Activated T-cell treated with anti-CD3 and anti-CD28 coated beads, Interleukin-2, amount 50 U/mL, for 72 hours (primary cell): ENCODE data around the gene CDK15. TPM values are rescaled to one million over a fixed set of nuclear protein-coding genes. Genes with fewer than 3 reads are reported as not detected.
A peak's percentile ranks its signal among the peaks of the same experiment; 100 is the strongest.
"Not testable (repeated sequence)": the region's sequence is repeated elsewhere in the genome, so short reads cannot be mapped to it uniquely, and the experiment has no call there.

Experiments used
- ATAC-seq, 2 donors: fragments of 150-1000 bp; cut with Tn5 transposase; replicated peaks in 1 of 2; 2 replicates each; pipeline ENCODE4 v1.10.0; 2021; ENCODE audit warnings: moderate library complexity in 2 of 2, mild to moderate bottlenecking in 1 of 2
- DNase-seq, 2 donors: peaks; one replicate each; pipeline ENCODE4 v3.0.0; 2021 to 2022; ENCODE audit warnings: mixed read lengths in 1 of 2
- H3K27ac Mint-ChIP-seq: one replicate; pipeline ENCODE4 v1.8.0; 2022; ENCODE audit warnings: mild to moderate bottlenecking, moderate library complexity, mixed read lengths
- H3K27me3 Mint-ChIP-seq: one replicate; pipeline ENCODE4 v1.8.0; 2022; ENCODE audit warnings: low read depth, mixed read lengths
- H3K36me3 Mint-ChIP-seq, 2 donors: one replicate each; pipeline ENCODE4 v1.8.0; 2022; ENCODE audit warnings: mixed read lengths in 2 of 2, mild to moderate bottlenecking in 1 of 2; ENCODE audit not compliant: insufficient read depth in 2 of 2
- H3K4me1 Mint-ChIP-seq: one replicate; pipeline ENCODE4 v1.8.0; 2022; ENCODE audit warnings: low read depth, mixed read lengths
- H3K4me3 Mint-ChIP-seq, 2 donors: one replicate each; pipeline ENCODE4 v1.8.0; 2022; ENCODE audit warnings: mild to moderate bottlenecking in 2 of 2, mixed read lengths in 2 of 2, moderate library complexity in 2 of 2
- H3K9me3 Mint-ChIP-seq, 2 donors: one replicate each; pipeline ENCODE4 v1.8.0; 2022; ENCODE audit warnings: mixed read lengths in 2 of 2
- total RNA-seq, 2 donors: library from RNA; stranded (reverse); gene quantifications; one replicate each; pipeline ENCODE4 v1.2.3, GENCODE V29; 2022

The CDK15 gene
- total RNA-seq, 2 donors from 2014 or later: not detected

DNA sequence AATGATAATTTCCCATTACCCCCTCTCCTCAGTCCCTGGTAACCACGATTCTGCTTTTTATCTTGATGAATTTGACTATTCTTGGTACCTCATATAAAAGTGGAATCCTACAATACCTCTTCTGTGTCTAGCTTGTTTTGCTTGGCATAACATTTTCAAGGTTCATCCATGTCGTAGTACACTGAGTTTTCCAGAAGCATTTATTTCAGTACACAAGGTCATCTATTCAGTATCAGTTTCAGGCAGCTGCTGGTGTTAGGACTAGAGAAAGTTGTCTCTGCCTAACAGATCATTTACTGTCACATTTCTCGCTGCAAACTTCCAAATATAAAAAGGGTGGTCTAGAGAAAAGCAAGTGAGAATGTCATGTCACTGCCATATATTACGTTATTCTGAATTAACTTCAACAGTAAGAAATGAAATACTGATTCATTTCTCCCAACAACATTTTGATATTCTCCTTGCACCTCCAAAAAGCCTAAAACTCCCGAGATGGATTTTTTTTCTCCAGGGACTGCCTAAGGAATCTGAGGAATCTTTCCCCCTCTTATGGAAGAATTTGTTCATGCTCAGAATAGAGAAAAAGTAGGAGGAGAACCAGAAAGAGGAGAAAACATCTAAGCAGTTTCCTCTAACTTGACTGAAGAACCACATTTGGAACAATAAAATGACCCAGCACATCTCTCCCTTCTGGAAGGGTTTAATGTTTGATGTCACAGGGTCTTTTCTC lies 36.0 kb downstream of the CDK15 start:
- DNase-seq: no peak
- H3K4me1 Mint-ChIP-seq: no peaks in the 10 kb centered on the region
- ATAC-seq: no peak
- no peak overlapping the region for H3K4me3 Mint-ChIP-seq
- H3K27me3 Mint-ChIP-seq: peaks cover 5% of the 10 kb centered on the region
- H3K9me3 Mint-ChIP-seq: peaks cover 3 to 4% of the 10 kb centered on the region in 2 donors
- H3K36me3 Mint-ChIP-seq: peaks cover 2% of the 10 kb centered on the region in 2 donors
- no peak overlapping the region for H3K27ac Mint-ChIP-seq

GRCh38 chr2:201844922-201845321 lies 38.6 kb downstream of the CDK15 start:
- not testable (repeated sequence) for H3K4me3 Mint-ChIP-seq, H3K9me3 Mint-ChIP-seq, H3K27ac Mint-ChIP-seq, ATAC-seq, H3K36me3 Mint-ChIP-seq, H3K4me1 Mint-ChIP-seq, DNase-seq
- peaks cover 11% of the 10 kb centered on the region for H3K27me3 Mint-ChIP-seq

DNA sequence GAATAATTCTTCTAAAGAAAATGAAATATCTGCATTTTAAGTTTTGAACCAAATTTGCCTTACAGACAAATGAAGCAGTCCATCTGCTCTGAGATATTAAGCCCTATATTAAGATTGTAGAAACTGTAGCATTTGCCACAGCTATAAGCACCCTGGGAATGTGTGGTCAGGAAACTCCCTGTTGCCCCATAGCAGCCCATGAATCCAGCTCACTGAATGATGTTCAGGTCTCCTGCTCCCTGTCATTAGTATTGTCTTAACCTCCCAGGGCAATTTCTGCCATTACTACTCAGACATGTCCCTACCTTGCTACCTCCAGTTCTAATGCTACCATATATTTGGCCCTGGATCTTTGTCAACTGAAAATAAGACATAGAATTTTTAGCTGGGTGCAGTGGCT lies 41.1 kb downstream of the CDK15 start:
- no peak for DNase-seq
- no peaks in the 10 kb centered on the region for H3K36me3 Mint-ChIP-seq
- no peaks in the 10 kb centered on the region for H3K4me1 Mint-ChIP-seq

GRCh38 chr2:201852462-201852861 lies 46.1 kb downstream of the CDK15 start:
- no peaks in the 10 kb centered on the region for H3K36me3 Mint-ChIP-seq
- H3K4me1 Mint-ChIP-seq: no peaks in the 10 kb centered on the region
- no peak overlapping the region for H3K4me3 Mint-ChIP-seq
- no peak for ATAC-seq
- H3K27me3 Mint-ChIP-seq: peaks cover 7% of the 10 kb centered on the region
- DNase-seq: no peak
- no peak overlapping the region for H3K27ac Mint-ChIP-seq
- no peaks in the 10 kb centered on the region for H3K9me3 Mint-ChIP-seq

More for the DNA sequence above, 41.1 kb downstream of the CDK15 start:
- no peak overlapping the region for H3K27ac Mint-ChIP-seq
- no peak for ATAC-seq
- peaks cover 11% of the 10 kb centered on the region for H3K27me3 Mint-ChIP-seq
- H3K9me3 Mint-ChIP-seq: no peaks in the 10 kb centered on the region
- H3K4me3 Mint-ChIP-seq: no peak overlapping the region

GRCh38 chr2:201852878-201853415 lies 46.6 kb downstream of the CDK15 start:
- Mint-ChIP-seq H3K27ac (no peak overlapping the region), H3K36me3 (no peaks in the 10 kb centered on the region), H3K9me3 (no peaks in the 10 kb centered on the region), H3K4me3 (no peak overlapping the region), H3K4me1 (no peaks in the 10 kb centered on the region), H3K27me3 (peaks cover 12% of the 10 kb centered on the region)
- ATAC-seq: no peak
- no peak for DNase-seq

- H3K27me3 Mint-ChIP-seq: peaks cover 22% of the 10 kb centered on the region
- no peaks in the 10 kb centered on the region for H3K9me3 Mint-ChIP-seq
- H3K36me3 Mint-ChIP-seq: no peaks in the 10 kb centered on the region
- H3K27ac Mint-ChIP-seq: no peak overlapping the region
- DNase-seq (no peak), ATAC-seq (peak in 1 of 2 donors; percentile 51)
- H3K4me3 Mint-ChIP-seq: no peak overlapping the region
- H3K4me1 Mint-ChIP-seq: peaks cover 11% of the 10 kb centered on the region
Measured at GRCh38 chr2:201854221-201854801, 48.0 kb downstream of the CDK15 start.

- DNase-seq (no peak), ATAC-seq (no peak)
- no peaks in the 10 kb centered on the region for H3K36me3 Mint-ChIP-seq
- no peak overlapping the region for H3K4me3 Mint-ChIP-seq
- H3K9me3 Mint-ChIP-seq: no peaks in the 10 kb centered on the region
- H3K27ac Mint-ChIP-seq: no peak overlapping the region
- peaks cover 13% of the 10 kb centered on the region for H3K4me1 Mint-ChIP-seq
- H3K27me3 Mint-ChIP-seq: peaks cover 22% of the 10 kb centered on the region
Measured at GRCh38 chr2:201854841-201855240, 48.5 kb downstream of the CDK15 start.

DNA sequence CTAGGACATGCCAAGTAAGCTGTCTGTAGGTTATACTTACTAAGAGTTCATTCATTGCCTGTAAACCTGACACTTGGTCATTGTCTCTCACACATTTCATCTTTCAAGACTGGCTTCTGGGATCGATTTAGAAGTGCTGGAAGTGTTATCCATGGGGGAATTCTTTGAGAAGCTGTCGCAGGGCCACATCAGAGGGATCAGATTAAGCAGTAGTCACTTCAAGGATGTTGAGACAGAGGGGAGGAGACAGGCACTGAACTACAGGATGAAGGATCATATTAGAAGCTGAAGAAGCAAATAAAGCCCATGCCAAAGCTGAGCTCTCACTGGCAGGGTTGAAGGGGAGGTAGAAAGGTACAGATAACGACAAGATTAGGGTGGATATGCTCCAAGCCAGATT lies 49.0 kb downstream of the CDK15 start:
- ATAC-seq (no peak), DNase-seq (no peak)
- no peaks in the 10 kb centered on the region for H3K9me3 Mint-ChIP-seq
- peaks cover 13% of the 10 kb centered on the region for H3K4me1 Mint-ChIP-seq
- no peaks in the 10 kb centered on the region for H3K36me3 Mint-ChIP-seq
- no peak overlapping the region for H3K27ac Mint-ChIP-seq
- no peak overlapping the region for H3K4me3 Mint-ChIP-seq
- peaks cover 22% of the 10 kb centered on the region for H3K27me3 Mint-ChIP-seq

DNA sequence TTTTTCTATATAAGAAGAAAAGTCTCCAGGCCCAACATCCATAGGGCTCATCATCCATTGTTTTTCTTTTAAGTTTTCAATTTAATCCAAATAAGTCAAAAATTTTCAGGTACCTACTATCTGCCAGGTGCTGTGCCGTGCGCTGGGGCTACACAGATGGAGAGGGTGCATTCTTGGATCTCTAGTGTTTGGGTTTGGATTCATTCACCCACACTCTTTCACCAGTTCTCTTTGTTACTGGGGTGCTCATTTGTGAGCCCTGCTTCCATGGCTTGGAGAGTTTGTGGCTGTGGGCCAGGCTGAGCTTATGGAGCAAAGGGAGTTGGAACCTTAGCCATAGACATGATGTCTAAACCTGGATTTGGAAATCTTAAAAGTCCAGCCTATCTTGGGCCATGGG lies 51.0 kb downstream of the CDK15 start:
- no peak overlapping the region for H3K4me3 Mint-ChIP-seq
- peaks cover 18% of the 10 kb centered on the region for H3K4me1 Mint-ChIP-seq
- peaks cover 30% of the 10 kb centered on the region for H3K27me3 Mint-ChIP-seq
- DNase-seq (no peak), ATAC-seq (no peak)
- no peaks in the 10 kb centered on the region for H3K36me3 Mint-ChIP-seq
- H3K27ac Mint-ChIP-seq: no peak overlapping the region
- no peaks in the 10 kb centered on the region for H3K9me3 Mint-ChIP-seq

DNA sequence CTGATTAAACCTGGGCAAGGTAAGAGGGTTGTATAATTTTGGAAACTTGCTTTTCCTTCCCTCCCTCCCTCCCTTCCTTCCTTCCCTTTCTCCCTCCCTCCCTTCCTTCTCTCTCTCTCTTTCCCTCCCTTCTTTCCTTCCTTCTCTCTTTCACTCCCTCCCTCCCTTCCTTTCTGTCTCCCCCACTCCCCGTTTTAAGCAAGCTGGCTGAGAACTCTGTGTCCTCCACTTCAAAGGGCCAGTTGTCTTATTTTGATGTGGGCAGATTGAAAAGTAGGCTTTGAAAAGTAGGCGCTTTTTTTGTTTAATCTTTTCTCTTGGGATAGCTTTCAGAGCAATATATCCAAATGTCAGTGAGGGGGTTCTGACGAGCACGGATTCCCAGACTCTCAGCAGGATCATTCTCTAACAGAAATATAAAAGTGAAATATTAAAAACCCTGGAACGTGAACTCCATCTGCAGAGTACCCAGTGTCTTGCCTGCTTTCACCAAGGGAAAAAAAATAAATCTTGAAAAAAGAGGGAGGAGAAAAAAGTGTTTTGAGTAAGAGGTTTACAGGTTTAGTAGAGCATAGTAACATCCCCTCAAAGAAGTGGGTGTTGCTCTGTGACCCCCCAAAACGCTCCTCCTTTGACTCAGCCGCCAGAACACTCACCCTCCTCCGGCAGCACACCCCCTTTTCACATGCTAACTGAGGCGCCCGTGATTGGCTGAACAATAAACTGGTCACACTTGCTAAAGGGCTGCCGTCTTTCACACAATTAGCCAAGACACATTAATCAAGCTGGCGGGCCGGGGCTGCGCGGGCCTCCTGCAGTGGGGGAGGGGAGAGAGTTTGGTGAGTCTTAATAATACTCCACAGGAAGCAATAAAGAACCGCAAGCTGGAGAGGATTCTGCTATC lies 52.2 kb downstream of the CDK15 start:
- Mint-ChIP-seq H3K27ac (no peak overlapping the region), H3K27me3 (peaks cover 30% of the 10 kb centered on the region), H3K4me3 (peak overlapping the region; percentile 59 to 66), H3K36me3 (no peaks in the 10 kb centered on the region), H3K9me3 (no peaks in the 10 kb centered on the region), H3K4me1 (peaks cover 18% of the 10 kb centered on the region)
- ATAC-seq (peak; percentile 76 to 86), DNase-seq (peak; percentile 27 to 49)

- Mint-ChIP-seq H3K36me3 (no peaks in the 10 kb centered on the region), H3K27ac (no peak overlapping the region), H3K4me1 (peaks cover 18% of the 10 kb centered on the region), H3K4me3 (no peak overlapping the region), H3K9me3 (no peaks in the 10 kb centered on the region), H3K27me3 (peaks cover 30% of the 10 kb centered on the region)
- no peak for ATAC-seq
- DNase-seq: no peak
Measured at GRCh38 chr2:201859949-201860348, 53.6 kb downstream of the CDK15 start.

- Mint-ChIP-seq H3K27me3 (peaks cover 30% of the 10 kb centered on the region), H3K27ac (no peak overlapping the region), H3K4me3 (no peak overlapping the region), H3K4me1 (peaks cover 18% of the 10 kb centered on the region), H3K36me3 (no peaks in the 10 kb centered on the region), H3K9me3 (no peaks in the 10 kb centered on the region)
- ATAC-seq: peak; percentile 73 to 81
- peak; percentile 27 to 48 for DNase-seq
Measured at GRCh38 chr2:201860636-201861066, 54.3 kb downstream of the CDK15 start.

GRCh38 chr2:201862843-201863242 lies 56.5 kb downstream of the CDK15 start:
- Mint-ChIP-seq H3K4me3 (no peak overlapping the region), H3K36me3 (no peaks in the 10 kb centered on the region), H3K9me3 (no peaks in the 10 kb centered on the region), H3K27ac (no peak overlapping the region), H3K4me1 (peaks cover 18% of the 10 kb centered on the region), H3K27me3 (peaks cover 25% of the 10 kb centered on the region)
- ATAC-seq (no peak), DNase-seq (no peak)
